Neural progenitor cell (in vitro differentiated cells): Measurements from ENCODE around the gene CGB1. TPM values are rescaled to one million over a fixed set of nuclear protein-coding genes. Genes with fewer than 3 reads are reported as not detected.

Experiments
- DNase-seq: peaks from one replicate; pipeline ENCODE4 v3.0.0-alpha.2; 2016; ENCODE audit warnings: low spot score
- H2AFZ ChIP-seq: fragments of 200-600 bp; sonication (generic); replicated peaks from 2 replicates; pipeline ENCODE4 v1.6.1; 2016; ENCODE audit warnings: antibody characterized with exemption
- H3F3A ChIP-seq: fragments of 200-600 bp; sonication (generic); 2 replicates; pipeline ENCODE4 v1.6.1; 2016; ENCODE audit warnings: antibody characterized with exemption, low read depth
- H3K27ac ChIP-seq: fragments of 200-600 bp; sonication (generic); 2 replicates; pipeline ENCODE4 v1.5.1; 2016; ENCODE audit warnings: mild to moderate bottlenecking
- H3K27me3 ChIP-seq: fragments of 200-600 bp; sonication (generic); 2 replicates; pipeline ENCODE4 v1.6.1; 2016; ENCODE audit warnings: mild to moderate bottlenecking, moderate library complexity
- H3K36me3 ChIP-seq: fragments of 200-600 bp; sonication (generic); 2 replicates; pipeline ENCODE4 v1.5.1; 2016
- H3K4me1 ChIP-seq: fragments of 200-600 bp; sonication (generic); 2 replicates; pipeline ENCODE4 v1.6.1; 2016; ENCODE audit warnings: mixed run types
- H3K4me2 ChIP-seq: fragments of 200-600 bp; sonication (generic); 2 replicates; pipeline ENCODE4 v1.6.1; 2016
- H3K4me3 ChIP-seq: fragments of 200-600 bp; sonication (generic); 2 replicates; pipeline ENCODE4 v1.5.1; 2016
- H3K79me2 ChIP-seq: fragments of 200-600 bp; sonication (generic); 2 replicates; pipeline ENCODE4 v1.6.1; 2016; ENCODE audit warnings: low read depth
- H3K9ac ChIP-seq: fragments of 200-600 bp; sonication (generic); 2 replicates; pipeline ENCODE4 v1.6.1; 2016
- H3K9me3 ChIP-seq: fragments of 200-600 bp; sonication (generic); 2 replicates; pipeline ENCODE4 v1.5.1; 2016; ENCODE audit warnings: low read depth
- H4K20me1 ChIP-seq: fragments of 200-600 bp; sonication (generic); 2 replicates; pipeline ENCODE4 v1.6.1; 2016; ENCODE audit warnings: low read depth
- H3K27ac Mint-ChIP-seq: 3 replicates; pipeline ENCODE4 v1.8.0; 2021; ENCODE audit warnings: mixed read lengths
- H3K27me3 Mint-ChIP-seq: 2 replicates; pipeline ENCODE4 v1.8.0; 2022; ENCODE audit warnings: low read depth, mild to moderate bottlenecking, inconsistent platforms, moderate library complexity, mixed read lengths; ENCODE audit not compliant: insufficient read depth
- H3K36me3 Mint-ChIP-seq: 3 replicates; pipeline ENCODE4 v1.8.0; 2021; ENCODE audit warnings: mixed read lengths
- H3K4me1 Mint-ChIP-seq: 3 replicates; pipeline ENCODE4 v1.8.0; 2021; ENCODE audit warnings: mixed read lengths
- H3K4me3 Mint-ChIP-seq: 3 replicates; pipeline ENCODE4 v1.8.0; 2021; ENCODE audit warnings: mild to moderate bottlenecking, moderate library complexity, mixed read lengths
- H3K9me3 Mint-ChIP-seq: 3 replicates; pipeline ENCODE4 v1.8.0; 2020; ENCODE audit warnings: mixed read lengths
- CTCF ChIP-seq: fragments of 200-600 bp; sonication (generic); IDR thresholded peaks from 2 replicates; pipeline ENCODE4 v1.5.1; 2017; ENCODE audit warnings: antibody characterized with exemption, mild to moderate bottlenecking
- EZH2 ChIP-seq: fragments of 200-600 bp; sonication (generic); IDR thresholded peaks from 2 replicates; pipeline ENCODE4 v1.6.1; 2017; ENCODE audit warnings: antibody characterized with exemption, mild to moderate bottlenecking, moderate library complexity
- EZH2phosphoT487 ChIP-seq: fragments of 200-600 bp; sonication (generic); IDR thresholded peaks from 2 replicates; pipeline ENCODE4 v1.6.1; 2017; ENCODE audit warnings: antibody characterized with exemption
- microRNA-seq: library from miRNA; unstranded; fragments of <30 nt; microRNA quantifications from one replicate; pipeline ENCODE4, GENCODE V29; 2016
- small RNA-seq: library from RNA; depleted of rRNA; stranded (forward); fragments of <200 nt; gene quantifications from one replicate; pipeline ENCODE3, GENCODE V24; 2015
- total RNA-seq: library from RNA; depleted of rRNA; stranded (reverse); fragments of >200 nt; gene quantifications from 2 replicates; pipeline ENCODE4 v1.2.3, GENCODE V29; 2015; ENCODE audit warnings: low replicate concordance

CGB1 gene
- total RNA-seq, 1 donor from 2014 or later: not detected

GRCh38 chr19:48987323-48987722 is 49.4 kb downstream of the CGB1 start:
- no peak overlapping the region for H3K4me3 Mint-ChIP-seq
- no peaks in the 10 kb centered on the region for H3K9me3 Mint-ChIP-seq
- peaks cover 24% of the 10 kb centered on the region for H3K79me2 ChIP-seq
- no peak overlapping the region for H2AFZ ChIP-seq
- DNase-seq: no peak
- H3K36me3 Mint-ChIP-seq: peaks cover 18% of the 10 kb centered on the region
- no peak overlapping the region for H3K4me2 ChIP-seq
- H3K27ac ChIP-seq: no peak overlapping the region
- H3K27me3 ChIP-seq: no peaks in the 10 kb centered on the region
- peaks cover 6% of the 10 kb centered on the region for H3F3A ChIP-seq
- H3K4me1 Mint-ChIP-seq: peaks cover 14% of the 10 kb centered on the region
- H3K36me3 ChIP-seq: no peaks in the 10 kb centered on the region
- no peaks in the 10 kb centered on the region for H3K9me3 ChIP-seq
- peaks cover 7% of the 10 kb centered on the region for H3K4me1 ChIP-seq
- H4K20me1 ChIP-seq: peaks cover 12% of the 10 kb centered on the region
- H3K4me3 ChIP-seq: no peak overlapping the region
- no peak overlapping the region for H3K27ac Mint-ChIP-seq
- peaks cover 2% of the 10 kb centered on the region for H3K27me3 Mint-ChIP-seq
- no peak overlapping the region for H3K9ac ChIP-seq
- TF ChIP-seq EZH2: no peak
- TF ChIP-seq EZH2phosphoT487: no peak
- TF ChIP-seq CTCF: no peak

- H3F3A ChIP-seq: no peaks in the 10 kb centered on the region
- no peak overlapping the region for H2AFZ ChIP-seq
- H3K9ac ChIP-seq: no peak overlapping the region
- H3K9me3 ChIP-seq: no peaks in the 10 kb centered on the region
- H3K4me1 ChIP-seq: no peaks in the 10 kb centered on the region
- Mint-ChIP-seq H3K27ac (no peak overlapping the region), H3K4me3 (no peak overlapping the region), H3K27me3 (peaks cover 2% of the 10 kb centered on the region), H3K9me3 (no peaks in the 10 kb centered on the region), H3K4me1 (peaks cover 9% of the 10 kb centered on the region), H3K36me3 (peaks cover 24% of the 10 kb centered on the region)
- H3K4me3 ChIP-seq: no peak overlapping the region
- no peak overlapping the region for H3K27ac ChIP-seq
- DNase-seq: no peak
- H4K20me1 ChIP-seq: peaks cover 9% of the 10 kb centered on the region
- no peaks in the 10 kb centered on the region for H3K36me3 ChIP-seq
- TF ChIP-seq CTCF (no peak), EZH2 (no peak), EZH2phosphoT487 (no peak)
- H3K79me2 ChIP-seq: peaks cover 12% of the 10 kb centered on the region
- H3K27me3 ChIP-seq: no peaks in the 10 kb centered on the region
- H3K4me2 ChIP-seq: no peak overlapping the region
Measured at GRCh38 chr19:48986211-48986610, 50.5 kb downstream of the CGB1 start.

GRCh38 chr19:48985711-48986110 is 51.0 kb downstream of the CGB1 start:
- H3K36me3 Mint-ChIP-seq: peaks cover 24% of the 10 kb centered on the region

More at GRCh38 chr19:48985711-48986110, 51.0 kb downstream of the CGB1 start:
- Histone ChIP-seq H3K4me1 (no peaks in the 10 kb centered on the region), H3K36me3 (no peaks in the 10 kb centered on the region), H3K9me3 (no peaks in the 10 kb centered on the region), H3K4me3 (no peak overlapping the region), H2AFZ (no peak overlapping the region), H3K4me2 (no peak overlapping the region), H3K79me2 (peaks cover 7% of the 10 kb centered on the region), H4K20me1 (peaks cover 5% of the 10 kb centered on the region), H3K27ac (no peak overlapping the region), H3K9ac (no peak overlapping the region), H3F3A (no peaks in the 10 kb centered on the region), H3K27me3 (no peaks in the 10 kb centered on the region)
- Mint-ChIP-seq H3K27me3 (peaks cover 2% of the 10 kb centered on the region), H3K9me3 (no peaks in the 10 kb centered on the region), H3K27ac (no peak overlapping the region), H3K4me3 (no peak overlapping the region), H3K4me1 (peaks cover 9% of the 10 kb centered on the region)
- DNase-seq: no peak
- TF ChIP-seq EZH2: no peak
- TF ChIP-seq EZH2phosphoT487: no peak
- TF ChIP-seq CTCF: no peak

Small RNAs within 50 kb of the gene (microRNA-seq; reads per million reads assigned to microRNA genes)
- gene MIR6798: 0.54 reads per million

Small RNAs within 50 kb of the gene (small RNA-seq; reads per million reads assigned to genes)
- gene MIR6798 (not detected), gene RN7SL708P (not detected)

Other genes starting within 250 kb of the CGB1 start
- 33.5 and 63.2 TPM in 2 replicates for gene BCAT2, start 225.9 kb downstream of the CGB1 start, total RNA-seq
- gene HSD17B14, start 200.4 kb downstream of the CGB1 start, total RNA-seq: 11.2 and 27.6 TPM in 2 replicates
- gene PLEKHA4, start 168.3 kb downstream of the CGB1 start, total RNA-seq: 6.2 and 6.3 TPM in 2 replicates
- gene PPP1R15A, start 164.5 kb downstream of the CGB1 start, total RNA-seq: 10.6 and 19.1 TPM in 2 replicates
- 0.26 and 0.40 TPM in 2 replicates for gene TULP2, start 138.2 kb downstream of the CGB1 start, total RNA-seq
- 73.5 and 158 TPM in 2 replicates for gene NUCB1, start 136.6 kb downstream of the CGB1 start, total RNA-seq
- 1.6 TPM in 1 of 2 replicates, not detected in the other for gene DHDH, start 103.2 kb downstream of the CGB1 start, total RNA-seq
- gene BAX, start 82.0 kb downstream of the CGB1 start, total RNA-seq: 35.8 and 79.2 TPM in 2 replicates
- 989 and 1,798 TPM in 2 replicates for gene FTL, start 71.6 kb downstream of the CGB1 start, total RNA-seq
- 17.7 and 38.7 TPM in 2 replicates for gene GYS1, start 43.6 kb downstream of the CGB1 start, total RNA-seq
- gene RUVBL2, start 43.0 kb downstream of the CGB1 start, total RNA-seq: 67.0 and 157 TPM in 2 replicates
- not detected in 2 replicates for gene LHB, start 19.8 kb downstream of the CGB1 start, total RNA-seq
- not detected in 2 replicates for gene CGB3, start 12.6 kb downstream of the CGB1 start, total RNA-seq
- gene CGB2, start 5.0 kb downstream of the CGB1 start, total RNA-seq: 1.0 TPM in 1 of 2 replicates, not detected in the other
- gene CGB5, start 7.0 kb upstream of the CGB1 start, total RNA-seq: not detected in 2 replicates
- gene CGB8, start 12.2 kb upstream of the CGB1 start, total RNA-seq: not detected in 2 replicates
- gene CGB7, start 20.9 kb upstream of the CGB1 start, total RNA-seq: 0.31 TPM in 1 of 2 replicates, not detected in the other
- 0.46 and 3.8 TPM in 2 replicates for gene NTF4, start 27.9 kb upstream of the CGB1 start, total RNA-seq
- gene KCNA7, start 35.8 kb upstream of the CGB1 start, total RNA-seq: 0.11 TPM in 1 of 2 replicates, not detected in the other
- 162 and 365 TPM in 2 replicates for gene SNRNP70, start 48.6 kb upstream of the CGB1 start, total RNA-seq
- gene LIN7B, start 77.5 kb upstream of the CGB1 start, total RNA-seq: 9.2 and 9.7 TPM in 2 replicates
- gene C19orf73, start 82.2 kb upstream of the CGB1 start, total RNA-seq: 1.7 TPM in 1 of 2 replicates, not detected in the other
- 1.8 and 12.0 TPM in 2 replicates for gene PPFIA3, start 82.6 kb upstream of the CGB1 start, total RNA-seq
- gene HRC, start 118.5 kb upstream of the CGB1 start, total RNA-seq: 0.31 TPM in 1 of 2 replicates, not detected in the other
- 3.1 and 11.2 TPM in 2 replicates for gene TRPM4, start 120.9 kb upstream of the CGB1 start, total RNA-seq